Medulla oblongata (tissue), 1 donor: ENCODE data around the gene DDIT3.

Experiments
- DNase-seq: peaks from one replicate; pipeline ENCODE4 v3.0.0-alpha.2; 2015; ENCODE audit errors: extremely low spot score

The DDIT3 gene

GRCh38 chr12:57467915-57468314 lies 52.4 kb downstream of the DDIT3 start:
- DNase-seq = no peak

- no peak for DNase-seq
These were observed 53.0 kb downstream of the DDIT3 start for GRCh38 chr12:57467212-57467874.
